ENCODE results near the gene SUGCT.

- TF ChIP-seq CTCF (tag by site-specific recombination; IDR thresholded peaks at IDR 0.05) = no peak
- TF ChIP-seq ZNF302 (tag by site-specific recombination; IDR thresholded peaks at IDR 0.05; ENCODE audit: low read depth) = no peak
- TF ChIP-seq ZBTB1 (tag by site-specific recombination; IDR thresholded peaks at IDR 0.05) = no peak
- no peak for TF ChIP-seq KLF10 (tag by site-specific recombination; IDR thresholded peaks at IDR 0.05)
- TF ChIP-seq PRDM6 (tag by site-specific recombination; IDR thresholded peaks at IDR 0.05) = no peak
Observed at GRCh38 chr7:40761762-40762560, 627.2 kb downstream of the SUGCT start.

Measured in HEK293 (cell line).